HG03108 (cell line): ENCODE measurements around the gene DNAJA2.

Experiments used
- ATAC-seq: cut with Tn5 transposase; IDR thresholded peaks from one replicate; pipeline ENCODE4 v1.9.1; 2021; ENCODE audit warnings: moderate library complexity; ENCODE audit not compliant: unreplicated experiment

The DNAJA2 gene

DNA sequence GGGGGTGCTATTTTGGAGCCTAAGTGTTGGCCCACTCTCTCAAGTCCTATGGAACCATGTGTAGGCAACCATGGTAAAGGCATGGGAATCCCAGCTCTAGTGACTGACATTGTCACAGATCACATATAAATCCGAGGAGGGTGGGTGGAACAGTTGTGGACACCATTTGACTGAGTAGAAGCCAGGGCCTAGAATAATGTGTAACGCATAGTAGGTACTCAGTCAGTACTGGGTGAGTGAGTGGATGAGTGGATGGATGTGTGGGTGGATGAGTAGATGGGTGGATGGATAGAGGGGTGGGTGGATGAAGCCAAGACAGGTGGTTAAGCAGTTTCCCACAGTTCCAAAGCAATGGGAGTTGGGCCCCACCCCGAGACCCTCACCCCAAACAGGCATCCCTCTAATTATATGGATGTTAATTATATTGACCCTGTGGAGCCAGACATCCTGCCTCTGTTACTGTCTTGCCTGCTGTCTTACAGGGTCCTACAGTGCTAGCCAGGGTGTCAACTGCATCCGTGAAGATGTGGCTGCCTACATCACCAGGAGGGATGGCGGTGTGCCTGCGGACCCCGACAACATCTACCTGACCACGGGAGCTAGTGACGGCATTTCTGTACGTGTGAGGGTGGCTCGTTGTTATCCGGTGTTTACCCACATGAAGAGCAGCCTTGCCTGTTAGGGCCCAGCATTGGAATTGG is 67.0 kb downstream of the DNAJA2 start:
- ATAC-seq, result no peak
